Measurements from ENCODE around the gene TFAP2E.

Gene TFAP2E

GRCh38 chr1:35539073-35539823 is 33.9 kb upstream of the TFAP2E start:
- Histone ChIP-seq H3K9me3 (ENCODE audit: severe bottlenecking) (no peaks in the 10 kb centered on the region), H3K36me3 (peaks cover 6% of the 10 kb centered on the region), H3K27ac (peak overlapping the region; percentile 46), H3K4me3 (ENCODE audit: low read depth, low read length) (no peak overlapping the region), H3K27me3 (ENCODE audit: insufficient read depth, low read depth, severe bottlenecking) (no peaks in the 10 kb centered on the region)
- TF ChIP-seq CTCF (IDR thresholded peaks at IDR 0.05; ENCODE audit: low read depth, low read length): no peak
- peak; percentile 44 for DNase-seq

- no peak for DNase-seq
- no peak for TF ChIP-seq CTCF (IDR thresholded peaks at IDR 0.05; ENCODE audit: low read depth, low read length)
- Histone ChIP-seq H3K9me3 (ENCODE audit: severe bottlenecking) (no peaks in the 10 kb centered on the region), H3K36me3 (peaks cover 10% of the 10 kb centered on the region), H3K4me3 (ENCODE audit: low read depth, low read length) (no peak overlapping the region), H3K27me3 (ENCODE audit: insufficient read depth, low read depth, severe bottlenecking) (no peaks in the 10 kb centered on the region), H3K27ac (peak overlapping the region; percentile 46)
Observed at GRCh38 chr1:35539824-35540261, 33.3 kb upstream of the TFAP2E start.

- peak; percentile 86 for TF ChIP-seq CTCF (IDR thresholded peaks at IDR 0.05; ENCODE audit: low read depth, low read length)
- Histone ChIP-seq H3K4me3 (ENCODE audit: low read depth, low read length) (no peak overlapping the region), H3K27me3 (ENCODE audit: insufficient read depth, low read depth, severe bottlenecking) (no peaks in the 10 kb centered on the region), H3K27ac (peak overlapping the region; percentile 7; the same call in 1 of the 2 replicates), H3K36me3 (peaks cover 30% of the 10 kb centered on the region), H3K9me3 (ENCODE audit: severe bottlenecking) (no peaks in the 10 kb centered on the region)
- DNase-seq: peak; percentile 77
Observed at GRCh38 chr1:35544976-35545375, 28.1 kb upstream of the TFAP2E start.

GRCh38 chr1:35546614-35547013 is 26.5 kb upstream of the TFAP2E start:
- Histone ChIP-seq H3K9me3 (ENCODE audit: severe bottlenecking) (no peaks in the 10 kb centered on the region), H3K4me3 (ENCODE audit: low read depth, low read length) (no peak overlapping the region), H3K36me3 (peaks cover 37% of the 10 kb centered on the region), H3K27me3 (ENCODE audit: insufficient read depth, low read depth, severe bottlenecking) (no peaks in the 10 kb centered on the region), H3K27ac (no peak overlapping the region)
- DNase-seq: no peak
- TF ChIP-seq CTCF (IDR thresholded peaks at IDR 0.05; ENCODE audit: low read depth, low read length): no peak

- H3K4me3 ChIP-seq (ENCODE audit: low read depth, low read length): no peak overlapping the region
- no peaks in the 10 kb centered on the region for H3K27me3 ChIP-seq (ENCODE audit: insufficient read depth, low read depth, severe bottlenecking)
- no peak overlapping the region for H3K27ac ChIP-seq
- peaks cover 44% of the 10 kb centered on the region for H3K36me3 ChIP-seq
- DNase-seq: no peak
- no peaks in the 10 kb centered on the region for H3K9me3 ChIP-seq (ENCODE audit: severe bottlenecking)
- no peak for TF ChIP-seq CTCF (IDR thresholded peaks at IDR 0.05; ENCODE audit: low read depth, low read length)
Observed at GRCh38 chr1:35553851-35554250, 19.3 kb upstream of the TFAP2E start.

Data from WERI-Rb-1 (cell line).